ENCODE data around the gene RABGAP1L. TPM values are rescaled to one million over a fixed set of nuclear protein-coding genes. Genes with fewer than 3 reads are reported as not detected.

RABGAP1L gene
- total and polyA plus RNA-seq, 11 donors = 18.6 to 195 (median 98.4) TPM

DNA sequence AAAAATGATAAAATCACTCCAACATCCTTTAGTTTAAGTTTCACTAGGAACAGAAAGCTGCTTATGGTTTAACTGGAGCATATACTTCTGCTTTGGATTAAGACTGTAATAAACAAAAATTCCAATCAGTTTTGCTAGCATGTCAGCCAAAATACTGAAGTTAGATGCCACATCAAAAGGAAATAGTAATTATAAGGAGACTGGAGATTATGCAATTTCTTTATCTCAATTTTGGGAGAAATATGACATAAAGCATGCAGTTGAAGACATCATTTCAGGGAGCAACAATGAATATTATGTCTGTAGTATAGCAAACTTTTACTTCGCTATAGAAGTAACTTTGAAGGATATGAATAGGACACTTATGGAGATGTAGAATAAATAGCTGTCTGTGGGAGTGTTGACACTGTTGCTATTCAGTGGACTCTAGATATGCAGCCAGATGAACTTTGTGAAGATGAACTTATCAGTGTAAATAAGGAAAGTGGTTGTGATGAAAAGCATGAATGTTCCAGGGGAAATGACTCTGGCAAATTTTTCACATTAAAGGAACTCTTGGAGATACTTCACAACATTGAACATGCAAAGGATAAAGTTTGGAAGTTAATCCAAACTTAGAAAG lies 107.8 kb downstream of the RABGAP1L start:
- 40 to 56% (median 53%) methylated on average over 1 of the region's 1 CpG for WGBS, 4 donors
- peak; percentile 39 to 73 (median 62) for ATAC-seq
- intact Hi-C loops (cut with DNase I) = loop anchor here in 4 of 10 donors (10.0 kb wide), 2 partner anchors 718 to 728 kb away; partner anchors contain the start of gene CACYBP (in 2 of the 4)
- peaks cover 0 to 38% (median 4%) of the 10 kb centered on the region in 12 donors for H3K4me1 ChIP-seq
- H3K4me3 ChIP-seq = no peak overlapping the region
- no peaks in the 10 kb centered on the region for H3K27me3 ChIP-seq
- no peaks in the 10 kb centered on the region for H3K9me3 ChIP-seq
- H3K36me3 ChIP-seq = peaks cover 0 to 7% (median 0%) of the 10 kb centered on the region in 9 donors
- TF ChIP-seq, protein P1, sequence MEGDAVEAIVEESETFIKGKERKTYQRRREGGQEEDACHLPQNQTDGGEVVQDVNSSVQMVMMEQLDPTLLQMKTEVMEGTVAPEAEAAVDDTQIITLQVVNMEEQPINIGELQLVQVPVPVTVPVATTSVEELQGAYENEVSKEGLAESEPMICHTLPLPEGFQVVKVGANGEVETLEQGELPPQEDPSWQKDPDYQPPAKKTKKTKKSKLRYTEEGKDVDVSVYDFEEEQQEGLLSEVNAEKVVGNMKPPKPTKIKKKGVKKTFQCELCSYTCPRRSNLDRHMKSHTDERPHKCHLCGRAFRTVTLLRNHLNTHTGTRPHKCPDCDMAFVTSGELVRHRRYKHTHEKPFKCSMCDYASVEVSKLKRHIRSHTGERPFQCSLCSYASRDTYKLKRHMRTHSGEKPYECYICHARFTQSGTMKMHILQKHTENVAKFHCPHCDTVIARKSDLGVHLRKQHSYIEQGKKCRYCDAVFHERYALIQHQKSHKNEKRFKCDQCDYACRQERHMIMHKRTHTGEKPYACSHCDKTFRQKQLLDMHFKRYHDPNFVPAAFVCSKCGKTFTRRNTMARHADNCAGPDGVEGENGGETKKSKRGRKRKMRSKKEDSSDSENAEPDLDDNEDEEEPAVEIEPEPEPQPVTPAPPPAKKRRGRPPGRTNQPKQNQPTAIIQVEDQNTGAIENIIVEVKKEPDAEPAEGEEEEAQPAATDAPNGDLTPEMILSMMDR (IDR thresholded peaks at IDR 0.05) = no peak
- TF ChIP-seq POLR2A (IDR thresholded peaks at IDR 0.05) = no peak
- H3K27ac ChIP-seq = peak overlapping the region in 2 of 12 donors; percentile 7 to 17
- no peak for DNase-seq

- 98 to 100% (median 98%) methylated on average over 1 of the region's 1 CpG for WGBS, 4 donors
- H3K27me3 ChIP-seq = no peaks in the 10 kb centered on the region
- no peak overlapping the region for H3K27ac ChIP-seq
- no peak for DNase-seq
- peaks cover 0 to 17% (median 0%) of the 10 kb centered on the region in 9 donors for H3K36me3 ChIP-seq
- intact Hi-C loops (cut with DNase I) = loop anchor here in 4 of 10 donors (10.0 kb wide), 2 partner anchors 715 to 725 kb away; partner anchors contain the start of gene CACYBP (in 2 of the 4)
- peaks cover 0 to 23% (median 4%) of the 10 kb centered on the region in 12 donors for H3K4me1 ChIP-seq
- ATAC-seq = no peak
- no peak for TF ChIP-seq POLR2A (IDR thresholded peaks at IDR 0.05)
- TF ChIP-seq, protein P1 (IDR thresholded peaks at IDR 0.05) = no peak
- no peak overlapping the region for H3K4me3 ChIP-seq
- H3K9me3 ChIP-seq = no peaks in the 10 kb centered on the region
Observed at GRCh38 chr1:174269989-174270651, 110.8 kb downstream of the RABGAP1L start.

DNA sequence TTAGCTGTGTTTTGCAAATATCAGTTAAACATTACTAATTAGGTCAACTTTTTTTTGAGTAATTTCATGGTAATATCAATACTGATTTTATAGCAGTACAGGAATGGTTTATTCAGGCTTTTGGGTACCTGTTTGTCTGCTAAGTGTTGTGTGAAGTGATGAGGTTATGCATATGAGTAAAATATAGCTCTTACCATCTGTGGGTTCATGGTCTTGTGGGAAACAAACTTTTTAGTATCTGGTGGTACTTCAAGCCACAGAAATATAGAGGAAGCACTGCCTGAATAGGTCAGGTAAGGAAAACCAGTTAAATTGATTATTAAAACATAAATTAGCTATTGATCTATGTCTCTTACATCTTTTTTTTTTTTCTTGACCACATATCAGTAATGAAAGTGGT lies 113.9 kb downstream of the RABGAP1L start:
- TF ChIP-seq, protein P1 (IDR thresholded peaks at IDR 0.05) = no peak
- no peak for TF ChIP-seq POLR2A (IDR thresholded peaks at IDR 0.05)
- Histone ChIP-seq H3K27me3 (no peaks in the 10 kb centered on the region), H3K9me3 (no peaks in the 10 kb centered on the region), H3K4me1 (peaks cover 0 to 4% (median 0%) of the 10 kb centered on the region in 12 donors), H3K27ac (no peak overlapping the region), H3K36me3 (peaks cover 0 to 31% (median 0%) of the 10 kb centered on the region in 9 donors), H3K4me3 (no peak overlapping the region)
- ATAC-seq (no peak), DNase-seq (no peak)
- intact Hi-C loops (cut with DNase I) = no loop called here

GRCh38 chr1:174273776-174274175 lies 114.5 kb downstream of the RABGAP1L start:
- Histone ChIP-seq H3K4me1 (peaks cover 0 to 4% (median 0%) of the 10 kb centered on the region in 12 donors), H3K27me3 (no peaks in the 10 kb centered on the region), H3K4me3 (no peak overlapping the region), H3K27ac (no peak overlapping the region), H3K9me3 (no peaks in the 10 kb centered on the region), H3K36me3 (peaks cover 0 to 37% (median 0%) of the 10 kb centered on the region in 9 donors)
- no peak for TF ChIP-seq POLR2A (IDR thresholded peaks at IDR 0.05)
- TF ChIP-seq, protein P1 (IDR thresholded peaks at IDR 0.05) = no peak
- intact Hi-C loops (cut with DNase I) = no loop called here
- no peak for DNase-seq
- ATAC-seq = no peak
